ENCODE data around the gene OFD1. TPM values are rescaled to one million over a fixed set of nuclear protein-coding genes. Genes with fewer than 3 reads are reported as not detected.

OFD1 gene
- total and polyA plus RNA-seq, 2 experiments from 2014 or later, result 23.5 TPM

DNA sequence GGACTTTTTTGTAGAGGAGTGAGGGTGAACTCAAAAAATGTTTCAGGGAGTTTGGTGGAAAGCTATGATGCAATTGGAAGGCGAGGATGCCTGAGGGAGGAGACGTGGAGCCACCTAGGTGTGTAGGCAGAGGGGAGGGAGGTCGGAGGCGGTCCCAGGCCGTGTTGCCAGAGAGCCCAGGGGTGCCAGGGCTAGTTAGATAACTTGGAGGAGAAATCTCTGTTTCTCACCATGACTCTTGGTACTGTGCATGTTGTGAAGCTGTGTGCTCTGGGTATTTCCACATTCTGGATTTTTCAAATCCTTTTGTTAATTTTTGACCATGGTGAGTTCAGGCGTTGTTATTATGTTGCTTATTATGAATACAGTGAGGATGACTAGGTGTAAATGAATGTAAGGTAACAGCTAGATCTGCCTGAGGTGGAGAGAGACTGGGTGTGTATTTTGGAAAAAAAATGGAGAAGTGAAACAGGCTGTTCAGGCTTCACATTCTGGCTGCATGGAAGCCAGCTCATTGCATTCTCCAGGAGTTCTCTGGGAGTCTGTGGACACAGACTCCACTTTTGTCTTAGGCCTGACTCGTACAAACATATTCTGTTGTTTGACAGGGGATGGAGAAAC lies 41.1 kb upstream of the OFD1 start:
- Histone ChIP-seq H3K79me2 (peaks cover 90% of the 10 kb centered on the region), H3K4me1 (ENCODE audit: insufficient read depth) (peaks cover 11% of the 10 kb centered on the region), H3K9me3 (ENCODE audit: low read depth) (no peaks in the 10 kb centered on the region), H3K36me3 (replicated peaks; ENCODE audit: insufficient read depth, low read depth) (no peaks in the 10 kb centered on the region), H2AFZ (no peak overlapping the region), H3K27ac (peak overlapping the region; percentile 53), H3K4me3 (no peak overlapping the region), H3K27me3 (no peaks in the 10 kb centered on the region), H3K9me2 (replicated peaks; ENCODE audit: insufficient read depth) (no peaks in the 10 kb centered on the region), H4K20me1 (ENCODE audit: insufficient read depth, poor library complexity, severe bottlenecking) (peaks cover 54% of the 10 kb centered on the region), H3K4me2 (peak overlapping the region; percentile 74)
- DNase-seq (ENCODE audit: low spot score), result no peak
- TF ChIP-seq EZH2phosphoT487 (IDR thresholded peaks at IDR 0.05; ENCODE audit: low read depth, severe bottlenecking, unreplicated experiment), result no peak
- TF ChIP-seq, protein P1, sequence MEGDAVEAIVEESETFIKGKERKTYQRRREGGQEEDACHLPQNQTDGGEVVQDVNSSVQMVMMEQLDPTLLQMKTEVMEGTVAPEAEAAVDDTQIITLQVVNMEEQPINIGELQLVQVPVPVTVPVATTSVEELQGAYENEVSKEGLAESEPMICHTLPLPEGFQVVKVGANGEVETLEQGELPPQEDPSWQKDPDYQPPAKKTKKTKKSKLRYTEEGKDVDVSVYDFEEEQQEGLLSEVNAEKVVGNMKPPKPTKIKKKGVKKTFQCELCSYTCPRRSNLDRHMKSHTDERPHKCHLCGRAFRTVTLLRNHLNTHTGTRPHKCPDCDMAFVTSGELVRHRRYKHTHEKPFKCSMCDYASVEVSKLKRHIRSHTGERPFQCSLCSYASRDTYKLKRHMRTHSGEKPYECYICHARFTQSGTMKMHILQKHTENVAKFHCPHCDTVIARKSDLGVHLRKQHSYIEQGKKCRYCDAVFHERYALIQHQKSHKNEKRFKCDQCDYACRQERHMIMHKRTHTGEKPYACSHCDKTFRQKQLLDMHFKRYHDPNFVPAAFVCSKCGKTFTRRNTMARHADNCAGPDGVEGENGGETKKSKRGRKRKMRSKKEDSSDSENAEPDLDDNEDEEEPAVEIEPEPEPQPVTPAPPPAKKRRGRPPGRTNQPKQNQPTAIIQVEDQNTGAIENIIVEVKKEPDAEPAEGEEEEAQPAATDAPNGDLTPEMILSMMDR (IDR thresholded peaks at IDR 0.05; ENCODE audit: poor library complexity), result no peak
- no peak for TF ChIP-seq EZH2 (IDR thresholded peaks at IDR 0.05; ENCODE audit: borderline replicate concordance)
- WGBS (ENCODE audit: low lambda C conversion rate, missing lambda C conversion rate), result 60% methylated on average over 7 of the region's 7 CpGs

DNA sequence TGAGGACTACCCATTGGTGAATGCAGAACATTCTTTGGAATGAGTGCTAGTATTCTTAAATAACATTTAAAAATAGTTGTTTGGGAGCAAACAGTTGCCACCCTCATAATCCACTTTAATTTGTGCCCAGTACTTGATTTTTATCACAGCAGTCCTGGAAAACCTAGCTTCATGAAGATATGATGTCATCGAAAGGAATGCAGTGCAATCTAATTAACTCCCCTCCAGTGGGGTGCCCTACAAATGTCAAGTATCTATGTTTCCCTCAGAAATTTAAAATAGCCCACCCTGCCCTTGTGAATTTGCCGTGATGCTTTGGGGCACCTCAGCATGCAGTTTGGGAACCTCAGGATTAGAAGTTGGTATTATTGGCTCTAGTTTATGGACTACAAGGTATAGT lies 40.2 kb upstream of the OFD1 start:
- peak overlapping the region; percentile 74 for H3K4me2 ChIP-seq
- peaks cover 97% of the 10 kb centered on the region for H3K79me2 ChIP-seq
- H3K27me3 ChIP-seq, result no peaks in the 10 kb centered on the region
- no peak overlapping the region for H3K27ac ChIP-seq
- no peak overlapping the region for H2AFZ ChIP-seq
- no peaks in the 10 kb centered on the region for H3K36me3 ChIP-seq (replicated peaks; ENCODE audit: insufficient read depth, low read depth)
- no peaks in the 10 kb centered on the region for H3K9me2 ChIP-seq (replicated peaks; ENCODE audit: insufficient read depth)
- WGBS (ENCODE audit: low lambda C conversion rate, missing lambda C conversion rate), result 80% methylated on average over 2 of the region's 2 CpGs
- DNase-seq (ENCODE audit: low spot score), result no peak
- H3K4me3 ChIP-seq, result no peak overlapping the region
- peaks cover 59% of the 10 kb centered on the region for H4K20me1 ChIP-seq (ENCODE audit: insufficient read depth, poor library complexity, severe bottlenecking)
- peaks cover 14% of the 10 kb centered on the region for H3K4me1 ChIP-seq (ENCODE audit: insufficient read depth)
- TF ChIP-seq EZH2 (IDR thresholded peaks at IDR 0.05; ENCODE audit: borderline replicate concordance) (no peak), EZH2phosphoT487 (IDR thresholded peaks at IDR 0.05; ENCODE audit: low read depth, severe bottlenecking, unreplicated experiment) (no peak)
- TF ChIP-seq, protein P1 (IDR thresholded peaks at IDR 0.05; ENCODE audit: poor library complexity), result no peak
- no peaks in the 10 kb centered on the region for H3K9me3 ChIP-seq (ENCODE audit: low read depth)

DNA sequence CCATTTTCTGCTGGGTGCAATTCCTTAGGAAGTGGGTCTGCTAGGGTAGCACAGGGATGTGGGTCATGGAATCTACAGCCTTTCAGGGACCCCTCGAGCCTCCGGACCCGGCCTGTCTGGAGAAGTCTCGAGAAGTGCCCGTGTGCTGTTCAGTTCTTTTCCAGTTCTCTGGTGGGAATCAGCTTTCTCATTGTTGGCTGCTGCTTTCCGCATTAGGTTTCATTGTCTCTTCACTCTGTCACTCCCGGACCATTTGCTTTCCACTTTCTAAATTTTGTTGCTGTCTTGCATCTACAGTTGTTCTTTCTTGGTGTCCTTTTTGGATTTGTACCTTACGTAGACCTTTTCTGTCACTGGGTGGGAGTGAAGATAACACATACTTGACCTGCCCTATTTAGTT lies 39.6 kb upstream of the OFD1 start:
- H4K20me1 ChIP-seq (ENCODE audit: insufficient read depth, poor library complexity, severe bottlenecking), result peaks cover 62% of the 10 kb centered on the region
- H3K79me2 ChIP-seq, result peaks cover 96% of the 10 kb centered on the region
- H3K9me3 ChIP-seq (ENCODE audit: low read depth), result no peaks in the 10 kb centered on the region
- no peak overlapping the region for H2AFZ ChIP-seq
- peaks cover 14% of the 10 kb centered on the region for H3K4me1 ChIP-seq (ENCODE audit: insufficient read depth)
- DNase-seq (ENCODE audit: low spot score), result no peak
- H3K4me2 ChIP-seq, result peak overlapping the region; percentile 16
- H3K27ac ChIP-seq, result peak overlapping the region; percentile 10
- no peak for TF ChIP-seq EZH2phosphoT487 (IDR thresholded peaks at IDR 0.05; ENCODE audit: low read depth, severe bottlenecking, unreplicated experiment)
- no peak for TF ChIP-seq EZH2 (IDR thresholded peaks at IDR 0.05; ENCODE audit: borderline replicate concordance)
- TF ChIP-seq, protein P1 (IDR thresholded peaks at IDR 0.05; ENCODE audit: poor library complexity), result no peak
- no peaks in the 10 kb centered on the region for H3K36me3 ChIP-seq (replicated peaks; ENCODE audit: insufficient read depth, low read depth)
- no peaks in the 10 kb centered on the region for H3K27me3 ChIP-seq
- no peaks in the 10 kb centered on the region for H3K9me2 ChIP-seq (replicated peaks; ENCODE audit: insufficient read depth)
- 80% methylated on average over 8 of the region's 8 CpGs for WGBS (ENCODE audit: low lambda C conversion rate, missing lambda C conversion rate)
- no peak overlapping the region for H3K4me3 ChIP-seq

Measured in hepatocyte (in vitro differentiated cells).